ENCODE data around the gene PAK5. TPM values are rescaled to one million over a fixed set of nuclear protein-coding genes. Genes with fewer than 3 reads are reported as not detected.

Gene PAK5
- total RNA-seq, 1 experiment from 2014 or later, result not detected

DNA sequence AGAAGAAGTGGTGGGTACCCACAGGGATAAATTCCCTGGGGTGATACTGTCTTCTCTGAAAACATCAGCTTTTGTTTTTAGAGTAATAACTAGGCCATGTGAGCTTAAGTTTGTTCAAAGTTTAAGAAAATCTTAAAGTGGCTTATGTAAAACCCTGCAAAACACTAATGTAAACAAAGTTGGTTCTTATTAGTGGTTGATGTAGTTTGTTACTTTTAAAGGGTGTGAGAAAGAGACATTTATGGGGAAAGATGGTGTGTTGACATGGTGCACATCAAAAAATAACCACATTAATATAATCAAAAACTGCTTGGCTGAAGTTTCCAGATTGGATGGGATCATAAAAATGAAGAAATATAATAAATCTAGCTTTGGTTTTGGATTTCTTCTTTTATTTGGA is 204.5 kb downstream of the PAK5 start:
- no peak for DNase-seq (ENCODE audit: low read depth)
- in situ Hi-C loops (cut with HindIII; ENCODE audit: low pct_unique_long_range_greater_than_20kb, low sequenced_read_pairs), result no loop called here

GRCh38 chr20:9632991-9633390 is 205.9 kb downstream of the PAK5 start:
- DNase-seq (ENCODE audit: low read depth), result no peak
- in situ Hi-C loops (cut with HindIII; ENCODE audit: low pct_unique_long_range_greater_than_20kb, low sequenced_read_pairs), result no loop called here

DNA sequence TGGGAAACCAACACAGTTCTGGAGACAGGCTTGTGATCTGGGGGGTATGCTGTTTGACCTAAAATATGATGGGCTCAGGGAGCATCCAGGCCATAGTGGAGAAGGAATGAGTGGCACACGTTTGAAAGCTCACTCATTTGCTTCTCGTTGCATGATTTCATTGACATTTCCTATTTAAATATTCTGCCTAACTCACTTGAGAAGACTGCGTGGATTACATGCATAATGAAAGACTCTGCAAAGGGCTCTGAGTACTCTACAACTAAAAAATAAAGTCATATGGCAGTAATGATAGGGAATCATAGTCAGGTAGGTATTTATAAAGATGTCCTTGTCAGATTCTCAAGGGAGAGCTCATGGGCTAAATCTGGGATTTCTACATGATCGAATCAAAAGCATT is 206.6 kb downstream of the PAK5 start:
- no peak for DNase-seq (ENCODE audit: low read depth)
- in situ Hi-C loops (cut with HindIII; ENCODE audit: low pct_unique_long_range_greater_than_20kb, low sequenced_read_pairs), result no loop called here

- no peak for DNase-seq (ENCODE audit: low read depth)
- in situ Hi-C loops (cut with HindIII; ENCODE audit: low pct_unique_long_range_greater_than_20kb, low sequenced_read_pairs), result no loop called here
Observed at GRCh38 chr20:9630554-9630953, 208.3 kb downstream of the PAK5 start.

DNA sequence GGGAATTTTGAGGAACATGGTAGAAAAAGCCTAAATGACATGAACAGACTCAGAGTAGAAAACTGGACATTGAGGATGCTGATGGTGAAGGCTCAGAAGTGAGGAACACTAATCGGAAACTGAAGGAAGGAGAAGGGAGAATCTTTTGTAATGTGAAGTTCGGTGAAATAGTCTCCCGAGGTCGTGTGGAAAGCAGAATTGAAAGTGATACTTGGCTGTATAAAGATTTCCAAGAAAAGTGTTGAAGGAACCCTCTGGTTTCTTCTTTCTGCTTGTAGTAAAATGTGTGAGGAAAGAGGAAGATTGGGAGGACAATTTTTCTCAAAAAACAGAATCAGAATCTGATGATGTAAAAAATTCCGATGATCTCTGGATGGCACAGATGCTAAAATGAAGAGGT is 209.0 kb downstream of the PAK5 start:
- in situ Hi-C loops (cut with HindIII; ENCODE audit: low pct_unique_long_range_greater_than_20kb, low sequenced_read_pairs), result no loop called here
- no peak for DNase-seq (ENCODE audit: low read depth)

DNA sequence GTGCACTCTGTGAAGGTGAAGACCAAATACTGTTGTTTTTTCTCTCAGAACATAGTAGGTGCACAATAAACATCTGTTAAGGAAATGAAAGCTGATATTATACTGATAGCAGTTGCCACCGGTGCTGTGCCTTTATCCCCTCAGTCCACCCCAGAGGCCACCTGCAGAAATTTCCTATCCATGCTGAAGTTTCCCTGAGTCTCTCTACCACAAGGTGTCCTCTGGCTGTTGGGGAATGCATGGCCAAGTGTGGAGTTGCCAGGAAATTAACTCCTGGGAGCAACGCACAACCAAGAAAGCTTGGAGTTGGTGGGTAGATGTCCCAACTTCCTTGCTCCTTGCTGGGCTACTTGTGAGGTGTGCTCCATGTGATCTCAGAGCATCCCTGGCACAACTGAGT is 210.3 kb downstream of the PAK5 start:
- in situ Hi-C loops (cut with HindIII; ENCODE audit: low pct_unique_long_range_greater_than_20kb, low sequenced_read_pairs), result no loop called here
- no peak for DNase-seq (ENCODE audit: low read depth)

DNA sequence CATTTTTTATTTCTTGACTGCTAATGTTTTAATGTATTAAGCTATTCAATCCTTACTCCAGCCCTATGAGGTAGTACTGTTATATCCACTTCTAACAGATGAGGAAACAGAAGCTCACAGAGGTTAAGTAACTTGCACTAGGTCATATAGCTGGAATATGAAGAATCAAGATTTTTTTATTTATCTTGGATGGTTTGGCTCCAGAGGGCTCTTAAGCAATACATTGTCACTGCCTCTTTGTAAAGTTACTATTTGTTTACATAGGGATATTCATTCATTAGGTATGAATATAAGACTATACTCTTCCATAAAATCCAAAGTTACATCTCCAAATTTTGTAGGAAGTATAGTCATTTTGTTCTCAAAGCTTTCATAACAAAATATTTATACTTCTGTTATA is 210.7 kb downstream of the PAK5 start:
- in situ Hi-C loops (cut with HindIII; ENCODE audit: low pct_unique_long_range_greater_than_20kb, low sequenced_read_pairs), result no loop called here

GRCh38 chr20:9627219-9627618 is 211.7 kb downstream of the PAK5 start:
- no peak for DNase-seq (ENCODE audit: low read depth)
- in situ Hi-C loops (cut with HindIII; ENCODE audit: low pct_unique_long_range_greater_than_20kb, low sequenced_read_pairs), result no loop called here

More for the DNA sequence above, 210.7 kb downstream of the PAK5 start:
- no peak for DNase-seq (ENCODE audit: low read depth)

GRCh38 chr20:9626357-9626756 is 212.5 kb downstream of the PAK5 start:
- DNase-seq (ENCODE audit: low read depth), result no peak
- in situ Hi-C loops (cut with HindIII; ENCODE audit: low pct_unique_long_range_greater_than_20kb, low sequenced_read_pairs), result no loop called here

DNA sequence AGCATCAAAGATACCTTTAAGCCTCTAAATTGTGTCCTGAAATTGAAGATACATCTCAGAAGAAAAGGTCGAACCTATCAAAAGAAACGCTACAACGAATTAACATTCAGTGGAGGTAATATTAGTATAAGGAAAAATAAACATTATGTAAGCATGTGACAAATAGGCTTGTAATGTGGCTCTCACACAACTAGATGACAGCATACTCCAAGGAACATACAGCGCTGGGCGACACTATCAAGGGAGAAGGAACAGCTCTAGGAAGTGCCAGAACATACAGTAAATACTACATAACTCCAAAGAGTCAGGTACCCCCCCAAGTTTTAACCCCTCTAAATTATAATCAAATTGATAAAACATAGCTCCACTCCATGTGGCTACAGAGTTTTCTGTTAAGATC is 220.9 kb downstream of the PAK5 start:
- in situ Hi-C loops (cut with HindIII; ENCODE audit: low pct_unique_long_range_greater_than_20kb, low sequenced_read_pairs), result no loop called here
- peak; percentile 71 for DNase-seq (ENCODE audit: low read depth)

- peak; percentile 50 for DNase-seq (ENCODE audit: low read depth)
- in situ Hi-C loops (cut with HindIII; ENCODE audit: low pct_unique_long_range_greater_than_20kb, low sequenced_read_pairs), result no loop called here
Observed at GRCh38 chr20:9616833-9617461, 221.9 kb downstream of the PAK5 start.

- in situ Hi-C loops (cut with HindIII; ENCODE audit: low pct_unique_long_range_greater_than_20kb, low sequenced_read_pairs), result no loop called here
Observed at GRCh38 chr20:9616455-9616805, 222.4 kb downstream of the PAK5 start.

DNA sequence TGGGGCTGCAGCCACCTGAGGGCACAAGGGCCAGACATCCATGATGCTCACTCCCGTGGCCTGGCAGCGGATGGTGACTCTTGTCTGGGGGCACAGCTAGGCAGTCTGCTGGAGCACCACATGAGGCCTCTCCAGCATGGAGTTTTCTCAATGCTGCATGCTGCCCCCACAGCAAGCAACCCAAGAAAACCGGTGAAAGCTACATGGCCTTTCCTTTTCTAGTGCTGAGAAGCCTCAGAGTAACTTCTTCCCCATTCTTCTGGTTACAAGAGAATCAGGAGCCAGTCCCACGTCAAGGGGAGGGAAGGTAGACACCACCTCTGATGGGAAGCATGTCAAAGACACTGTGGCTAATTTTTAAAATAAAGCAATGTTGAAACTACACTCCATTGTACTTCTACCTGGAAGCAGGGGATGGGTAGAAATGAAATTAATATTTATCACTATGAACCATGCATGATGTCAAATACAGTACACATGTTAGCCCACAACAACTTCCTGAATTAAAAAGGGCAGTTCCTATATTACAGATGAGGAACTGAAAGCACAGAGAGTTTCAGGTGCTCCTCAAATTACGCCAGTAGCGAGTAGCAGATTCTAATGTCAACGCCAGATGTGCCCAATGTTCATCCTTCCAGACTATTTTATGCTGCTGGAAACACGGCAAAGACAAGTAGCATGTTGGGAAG is 223.0 kb downstream of the PAK5 start:
- DNase-seq (ENCODE audit: low read depth), result no peak
- in situ Hi-C loops (cut with HindIII; ENCODE audit: low pct_unique_long_range_greater_than_20kb, low sequenced_read_pairs), result no loop called here

More at GRCh38 chr20:9616455-9616805, 222.4 kb downstream of the PAK5 start:
- no peak for DNase-seq (ENCODE audit: low read depth)

- in situ Hi-C loops (cut with HindIII; ENCODE audit: low pct_unique_long_range_greater_than_20kb, low sequenced_read_pairs), result no loop called here
- DNase-seq (ENCODE audit: low read depth), result no peak
Observed at GRCh38 chr20:9615118-9615517, 223.8 kb downstream of the PAK5 start.

GRCh38 chr20:9613871-9614270 is 225.0 kb downstream of the PAK5 start:
- in situ Hi-C loops (cut with HindIII; ENCODE audit: low pct_unique_long_range_greater_than_20kb, low sequenced_read_pairs), result no loop called here
- no peak for DNase-seq (ENCODE audit: low read depth)

DNA sequence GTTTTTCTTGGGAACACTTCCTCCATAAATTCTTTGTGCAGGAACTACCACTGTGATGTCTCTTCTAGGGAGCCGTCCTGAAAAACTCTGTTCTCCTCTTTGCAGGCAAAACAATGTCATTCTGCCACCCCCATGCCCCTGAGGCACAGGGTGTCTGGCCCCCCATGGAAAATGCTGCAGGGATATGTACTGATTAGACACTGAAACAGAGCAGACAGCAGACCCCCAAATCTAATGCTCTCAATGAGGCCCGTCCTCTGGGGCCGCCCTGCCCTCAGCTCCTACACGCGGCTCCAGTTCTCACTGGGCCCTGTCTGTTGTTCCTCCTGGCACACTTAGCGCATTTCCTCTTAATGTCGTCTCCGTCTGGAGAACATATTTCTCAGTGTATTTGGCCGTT is 227.0 kb downstream of the PAK5 start:
- in situ Hi-C loops (cut with HindIII; ENCODE audit: low pct_unique_long_range_greater_than_20kb, low sequenced_read_pairs), result no loop called here
- DNase-seq (ENCODE audit: low read depth), result no peak

- no peak for DNase-seq (ENCODE audit: low read depth)
- in situ Hi-C loops (cut with HindIII; ENCODE audit: low pct_unique_long_range_greater_than_20kb, low sequenced_read_pairs), result no loop called here
Observed at GRCh38 chr20:9610665-9611064, 228.2 kb downstream of the PAK5 start.

- peak; percentile 61 for DNase-seq (ENCODE audit: low read depth)
- in situ Hi-C loops (cut with HindIII; ENCODE audit: low pct_unique_long_range_greater_than_20kb, low sequenced_read_pairs), result no loop called here
Observed at GRCh38 chr20:9609887-9610502, 228.9 kb downstream of the PAK5 start.

DNA sequence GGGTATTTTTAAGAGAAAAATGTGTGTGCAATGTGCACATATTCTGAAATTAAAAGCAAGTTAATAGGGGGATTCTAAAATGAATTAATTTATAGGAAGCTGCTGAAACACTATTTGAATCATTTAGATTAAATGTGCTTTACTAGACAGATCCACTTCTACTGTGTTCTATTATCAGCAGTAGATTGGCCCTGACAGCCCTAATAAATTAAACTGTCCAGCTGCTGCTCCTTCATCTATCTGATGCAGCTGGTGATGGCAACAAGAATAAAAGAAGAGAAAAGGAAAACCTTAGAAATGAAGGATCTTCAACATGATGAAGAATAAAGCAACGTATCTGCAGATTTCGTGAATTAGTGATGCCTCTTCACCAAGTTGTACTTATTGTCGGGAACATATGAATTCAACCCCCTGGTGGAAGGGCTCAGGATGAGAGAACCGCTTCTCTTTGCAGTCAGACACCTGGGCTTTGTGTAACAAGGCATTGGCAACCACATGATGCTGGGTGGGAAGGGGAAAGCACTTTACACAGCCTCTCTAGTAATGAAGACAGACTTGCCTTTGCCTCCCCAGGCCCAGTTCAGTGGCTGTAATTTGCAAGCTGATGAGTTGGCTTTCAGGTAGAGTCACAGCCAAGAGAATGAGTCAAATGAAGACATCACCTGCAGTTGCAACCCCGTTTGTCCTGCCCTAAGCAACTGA is 230.1 kb downstream of the PAK5 start:
- in situ Hi-C loops (cut with HindIII; ENCODE audit: low pct_unique_long_range_greater_than_20kb, low sequenced_read_pairs), result no loop called here

More for the DNA sequence above, 230.1 kb downstream of the PAK5 start:
- no peak for DNase-seq (ENCODE audit: low read depth)
